Measurements from ENCODE around the gene MPEG1.

DNA sequence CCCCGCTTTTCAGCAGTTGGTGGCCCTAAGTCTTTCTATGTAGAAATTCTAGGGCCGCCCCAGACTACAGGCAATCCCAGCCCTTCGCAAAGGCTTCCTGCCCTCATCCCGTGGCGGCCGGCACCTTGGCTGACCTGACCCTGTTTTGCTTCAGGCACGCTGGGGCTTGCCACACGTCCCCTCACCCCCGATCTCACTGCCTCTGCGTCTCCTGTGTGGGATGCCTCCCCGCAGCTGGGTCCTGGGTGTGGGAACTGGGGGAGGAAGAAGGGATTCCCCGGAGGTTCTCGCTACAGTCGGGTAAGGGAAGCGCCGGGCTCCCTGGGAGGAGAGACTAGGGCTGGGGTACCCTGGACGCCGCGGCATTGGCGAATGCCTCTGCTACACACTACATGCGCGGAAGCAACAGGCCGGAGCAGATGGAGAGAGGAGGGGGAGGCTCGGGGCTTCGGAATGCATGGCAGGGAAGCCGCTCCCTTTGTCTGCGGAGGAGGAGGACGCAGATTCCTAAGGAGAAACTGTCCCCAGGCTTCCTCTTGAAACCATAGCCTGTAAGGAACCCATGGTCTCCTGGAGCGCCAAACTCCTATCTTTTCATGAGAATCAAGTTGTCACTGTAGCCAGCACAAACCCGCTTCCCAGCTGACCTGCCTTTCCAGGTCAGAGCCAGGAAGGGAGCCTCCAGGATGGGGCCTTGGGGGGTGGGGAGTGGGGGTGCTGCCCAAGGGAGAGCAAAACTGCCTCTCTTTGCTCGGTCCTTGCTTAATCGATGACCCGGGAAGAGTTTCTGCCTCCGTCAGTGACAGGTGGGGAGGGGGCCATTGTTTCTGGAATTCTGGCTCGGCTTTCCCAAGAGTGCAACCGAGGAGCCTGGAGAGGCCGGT, 39.4 kb downstream of the MPEG1 start:
- TF ChIP-seq, protein P1, sequence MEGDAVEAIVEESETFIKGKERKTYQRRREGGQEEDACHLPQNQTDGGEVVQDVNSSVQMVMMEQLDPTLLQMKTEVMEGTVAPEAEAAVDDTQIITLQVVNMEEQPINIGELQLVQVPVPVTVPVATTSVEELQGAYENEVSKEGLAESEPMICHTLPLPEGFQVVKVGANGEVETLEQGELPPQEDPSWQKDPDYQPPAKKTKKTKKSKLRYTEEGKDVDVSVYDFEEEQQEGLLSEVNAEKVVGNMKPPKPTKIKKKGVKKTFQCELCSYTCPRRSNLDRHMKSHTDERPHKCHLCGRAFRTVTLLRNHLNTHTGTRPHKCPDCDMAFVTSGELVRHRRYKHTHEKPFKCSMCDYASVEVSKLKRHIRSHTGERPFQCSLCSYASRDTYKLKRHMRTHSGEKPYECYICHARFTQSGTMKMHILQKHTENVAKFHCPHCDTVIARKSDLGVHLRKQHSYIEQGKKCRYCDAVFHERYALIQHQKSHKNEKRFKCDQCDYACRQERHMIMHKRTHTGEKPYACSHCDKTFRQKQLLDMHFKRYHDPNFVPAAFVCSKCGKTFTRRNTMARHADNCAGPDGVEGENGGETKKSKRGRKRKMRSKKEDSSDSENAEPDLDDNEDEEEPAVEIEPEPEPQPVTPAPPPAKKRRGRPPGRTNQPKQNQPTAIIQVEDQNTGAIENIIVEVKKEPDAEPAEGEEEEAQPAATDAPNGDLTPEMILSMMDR (IDR thresholded peaks at IDR 0.05; ENCODE audit: borderline replicate concordance, extremely low read depth, low read length, poor library complexity, severe bottlenecking), result no peak
- no peak for TF ChIP-seq EZH2 (IDR thresholded peaks at IDR 0.05; ENCODE audit: borderline replicate concordance, low read depth, low read length, severe bottlenecking)

All from DND-41 (cell line).